Fibroblast of lung (primary cell): ENCODE data around the gene SPATA2. TPM values are rescaled to one million over a fixed set of nuclear protein-coding genes. Genes with fewer than 3 reads are reported as not detected.

ENCODE experiments used
- DNase-seq, 2 donors: peaks; one replicate each; pipeline versions ENCODE4 v3.0.0 to v3.0.0-alpha.2; 2010; ENCODE audit warnings: low read depth in 2 of 2
- H2AFZ ChIP-seq: 2 replicates; pipeline ENCODE4 v1.5.1; 2012; ENCODE audit warnings: low read length, control low read depth, inconsistent platforms
- H3K27ac ChIP-seq: 2 replicates; pipeline ENCODE4 v1.5.1; 2011; ENCODE audit warnings: low read length, control low read depth; ENCODE audit not compliant: insufficient read depth
- H3K27me3 ChIP-seq: 2 replicates; pipeline ENCODE4 v1.5.1; 2011; ENCODE audit warnings: mild to moderate bottlenecking, low read length; ENCODE audit not compliant: control insufficient read depth, insufficient read depth
- H3K36me3 ChIP-seq: 2 replicates; pipeline ENCODE4 v1.5.1; 2011; ENCODE audit warnings: low read length; ENCODE audit not compliant: control insufficient read depth, insufficient read depth
- H3K4me1 ChIP-seq: 2 replicates; pipeline ENCODE4 v1.5.1; 2011; ENCODE audit warnings: low read length; ENCODE audit not compliant: control insufficient read depth, insufficient read depth; ENCODE audit errors: extremely low read depth
- H3K4me2 ChIP-seq: 2 replicates; pipeline ENCODE4 v1.5.1; 2011; ENCODE audit warnings: low read length, control low read depth; ENCODE audit not compliant: insufficient read depth; ENCODE audit errors: extremely low read depth
- H3K4me3 ChIP-seq, 4 experiments: fragments of 200-600 bp in 1 of 4; sonication (generic) in 1 of 4; replicated peaks in 1 of 4; 2 replicates each; pipeline ENCODE4 v1.5.1; 2011 to 2016; ENCODE audit warnings: low read length in 4 of 4, low read depth in 3 of 4, mild to moderate bottlenecking in 3 of 4, control low read depth in 2 of 4, inconsistent platforms in 1 of 4, mixed read lengths in 1 of 4; ENCODE audit not compliant: insufficient read depth in 1 of 4; ENCODE audit errors: control extremely low read depth in 1 of 4
- H3K79me2 ChIP-seq: 2 replicates; pipeline ENCODE4 v1.5.1; 2012; ENCODE audit warnings: mild to moderate bottlenecking, low read length, inconsistent platforms; ENCODE audit not compliant: control insufficient read depth, insufficient read depth
- H3K9ac ChIP-seq: 2 replicates; pipeline ENCODE4 v1.5.1; 2011; ENCODE audit warnings: mild to moderate bottlenecking, low read length, control low read depth; ENCODE audit not compliant: insufficient read depth
- H3K9me3 ChIP-seq: 2 replicates; pipeline ENCODE4 v1.5.1; 2012; ENCODE audit warnings: low read depth, low read length; ENCODE audit not compliant: control insufficient read depth, insufficient read depth
- H4K20me1 ChIP-seq: 2 replicates; pipeline ENCODE4 v1.5.1; 2011; ENCODE audit warnings: low read length; ENCODE audit not compliant: control insufficient read depth, insufficient read depth; ENCODE audit errors: extremely low read depth
- EZH2 ChIP-seq: IDR thresholded peaks from 2 replicates; pipeline ENCODE4 v1.5.1; 2012; ENCODE audit warnings: low read length, control low read depth, mild to moderate bottlenecking; ENCODE audit errors: missing control alignments
- polyA plus RNA-seq, 2 donors: library from polyadenylated mRNA; depleted of rRNA in 1 of 2; stranded (reverse) in 1 of 2; unstranded in 1 of 2; fragments of >200 nt; gene quantifications; 2 replicates each; pipeline ENCODE4 v1.2.1, GENCODE V29; 2011 to 2012; ENCODE audit warnings: missing spikeins in 1 of 2
- total RNA-seq: library from RNA; depleted of rRNA; stranded (reverse); fragments of >200 nt; gene quantifications from 2 replicates; pipeline ENCODE4 v1.2.1, GENCODE V29; 2014
- TF ChIP-seq, protein P1 (sequence below), 2 donors: IDR thresholded peaks in 1 of 2; conservative IDR thresholded peaks in 1 of 2; 1 replicate in 1 of 2; 2 replicates in 1 of 2; pipeline ENCODE4 v1.5.1; 2011 to 2012; ENCODE audit warnings: low read length in 2 of 2, control low read depth in 1 of 2, inconsistent platforms in 1 of 2, low read depth in 1 of 2, mild to moderate bottlenecking in 1 of 2

Gene SPATA2
- total and polyA plus RNA-seq, 2 donors (not counting 1 experiment from before 2014, with no cell fraction given) = 2.0 to 3.6 TPM

DNA sequence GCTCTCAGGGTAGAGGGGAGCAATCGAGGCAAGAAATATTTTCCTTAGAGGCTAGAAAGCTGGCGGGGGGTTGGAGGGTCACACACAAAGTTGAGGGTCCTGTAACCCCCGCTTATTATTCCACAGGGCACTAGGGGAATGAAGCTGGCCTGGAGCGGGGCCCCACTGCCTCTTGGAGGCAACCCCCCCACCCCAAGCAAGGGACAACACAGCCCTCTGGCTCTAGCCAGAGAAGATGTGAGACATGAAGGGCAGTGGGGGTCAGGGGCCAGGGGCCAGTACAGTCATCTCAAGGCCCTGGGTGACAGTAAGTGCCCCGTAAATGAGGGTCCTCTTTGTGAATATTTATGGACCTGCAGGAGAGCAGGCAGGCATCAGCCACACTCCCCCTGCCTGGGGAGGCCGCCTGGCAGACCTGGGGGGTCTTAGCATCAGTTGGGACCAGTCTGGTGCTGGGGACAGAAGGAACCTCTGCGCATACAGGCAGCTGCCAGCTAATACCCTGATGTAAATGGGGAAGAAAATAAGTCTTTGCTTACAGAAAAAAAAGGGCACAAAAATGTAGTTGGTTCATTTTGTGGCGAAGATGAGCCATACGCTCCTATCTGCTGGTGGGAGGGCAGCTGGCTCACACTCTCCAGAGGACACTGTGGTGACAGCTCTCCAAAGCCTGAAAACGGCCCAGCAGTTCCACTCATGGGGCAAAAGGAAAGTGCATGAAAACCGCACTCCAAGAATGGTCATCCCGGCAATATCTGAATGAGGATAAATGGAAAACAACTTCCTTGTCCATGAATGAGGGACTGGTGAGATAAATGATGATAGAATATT, 21.9 kb downstream of the SPATA2 start:
- Histone ChIP-seq H3K27ac (no peak overlapping the region), H3K27me3 (no peaks in the 10 kb centered on the region), H3K36me3 (no peaks in the 10 kb centered on the region), H3K4me3 (peak overlapping the region in 3 of 4 experiments; percentile 3 to 32 (median 20)), H4K20me1 (no peaks in the 10 kb centered on the region), H3K9ac (no peak overlapping the region), H3K4me1 (peaks cover 5% of the 10 kb centered on the region), H3K79me2 (no peaks in the 10 kb centered on the region), H2AFZ (peak overlapping the region; percentile 17), H3K9me3 (no peaks in the 10 kb centered on the region), H3K4me2 (peak overlapping the region; percentile 81)
- TF ChIP-seq EZH2 = no peak
- TF ChIP-seq, protein P1, sequence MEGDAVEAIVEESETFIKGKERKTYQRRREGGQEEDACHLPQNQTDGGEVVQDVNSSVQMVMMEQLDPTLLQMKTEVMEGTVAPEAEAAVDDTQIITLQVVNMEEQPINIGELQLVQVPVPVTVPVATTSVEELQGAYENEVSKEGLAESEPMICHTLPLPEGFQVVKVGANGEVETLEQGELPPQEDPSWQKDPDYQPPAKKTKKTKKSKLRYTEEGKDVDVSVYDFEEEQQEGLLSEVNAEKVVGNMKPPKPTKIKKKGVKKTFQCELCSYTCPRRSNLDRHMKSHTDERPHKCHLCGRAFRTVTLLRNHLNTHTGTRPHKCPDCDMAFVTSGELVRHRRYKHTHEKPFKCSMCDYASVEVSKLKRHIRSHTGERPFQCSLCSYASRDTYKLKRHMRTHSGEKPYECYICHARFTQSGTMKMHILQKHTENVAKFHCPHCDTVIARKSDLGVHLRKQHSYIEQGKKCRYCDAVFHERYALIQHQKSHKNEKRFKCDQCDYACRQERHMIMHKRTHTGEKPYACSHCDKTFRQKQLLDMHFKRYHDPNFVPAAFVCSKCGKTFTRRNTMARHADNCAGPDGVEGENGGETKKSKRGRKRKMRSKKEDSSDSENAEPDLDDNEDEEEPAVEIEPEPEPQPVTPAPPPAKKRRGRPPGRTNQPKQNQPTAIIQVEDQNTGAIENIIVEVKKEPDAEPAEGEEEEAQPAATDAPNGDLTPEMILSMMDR (conservative IDR thresholded peaks at IDR 0.05 in 1 of 2, IDR thresholded peaks at IDR 0.05 in 1 of 2; ENCODE audit: low read depth in 1 of 2, low read length in 2 of 2) = no peak
- no peak for DNase-seq

DNA sequence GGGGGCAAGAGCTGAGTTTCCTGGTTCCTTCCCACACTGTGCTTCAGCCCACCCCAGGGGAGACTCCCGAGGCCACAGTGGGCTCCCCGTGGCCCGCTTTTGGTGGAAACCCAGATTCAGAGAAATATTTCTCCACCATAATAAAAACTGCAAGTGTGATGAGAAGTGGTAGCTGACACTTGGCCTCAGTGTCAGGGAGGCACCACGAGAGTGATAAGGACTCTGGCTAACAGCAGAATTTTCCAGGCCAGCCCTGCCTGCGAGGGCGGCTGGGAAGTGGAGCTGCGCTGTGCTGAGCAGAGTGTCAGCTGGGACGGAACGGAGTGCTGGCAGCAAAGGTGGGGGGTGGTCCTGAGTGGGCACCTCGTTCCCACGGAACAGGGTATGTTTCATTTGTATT, 22.5 kb downstream of the SPATA2 start:
- no peak for DNase-seq
- Histone ChIP-seq H3K4me2 (no peak overlapping the region), H3K27ac (no peak overlapping the region), H3K9ac (no peak overlapping the region), H4K20me1 (no peaks in the 10 kb centered on the region), H3K4me1 (peaks cover 9% of the 10 kb centered on the region), H3K27me3 (no peaks in the 10 kb centered on the region), H3K36me3 (peaks cover 2% of the 10 kb centered on the region), H3K9me3 (no peaks in the 10 kb centered on the region), H3K79me2 (no peaks in the 10 kb centered on the region), H3K4me3 (no peak overlapping the region), H2AFZ (no peak overlapping the region)
- no peak for TF ChIP-seq EZH2
- TF ChIP-seq, protein P1 (conservative IDR thresholded peaks at IDR 0.05 in 1 of 2, IDR thresholded peaks at IDR 0.05 in 1 of 2; ENCODE audit: low read depth in 1 of 2, low read length in 2 of 2) = no peak

DNA sequence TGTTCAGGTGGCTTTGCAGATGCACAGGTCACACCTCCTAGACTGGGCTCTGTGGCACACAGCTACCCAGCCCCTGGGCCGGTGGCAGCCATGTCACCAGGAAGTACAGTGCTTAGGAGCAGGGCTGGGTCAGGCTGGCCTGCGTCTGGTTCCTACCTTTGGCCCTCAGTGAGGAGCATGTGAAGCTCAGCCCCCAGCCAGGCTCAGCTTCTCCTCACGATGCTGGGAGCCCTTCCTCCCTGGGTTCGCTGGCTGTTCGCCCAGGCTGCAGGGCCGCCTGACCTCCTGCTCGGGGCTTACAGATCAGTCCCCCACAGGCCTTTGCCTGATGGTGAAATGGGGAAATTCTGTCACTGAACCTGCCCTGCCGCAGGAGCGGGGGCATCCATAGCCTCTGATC, 23.1 kb downstream of the SPATA2 start:
- no peaks in the 10 kb centered on the region for H3K79me2 ChIP-seq
- H3K9me3 ChIP-seq = no peaks in the 10 kb centered on the region
- peaks cover 2% of the 10 kb centered on the region for H3K36me3 ChIP-seq
- no peak overlapping the region for H3K4me3 ChIP-seq
- H4K20me1 ChIP-seq = no peaks in the 10 kb centered on the region
- peaks cover 13% of the 10 kb centered on the region for H3K4me1 ChIP-seq
- H3K27ac ChIP-seq = no peak overlapping the region
- H3K27me3 ChIP-seq = no peaks in the 10 kb centered on the region
- no peak for DNase-seq
- H3K9ac ChIP-seq = no peak overlapping the region
- no peak overlapping the region for H3K4me2 ChIP-seq
- TF ChIP-seq EZH2 = no peak
- TF ChIP-seq, protein P1 (conservative IDR thresholded peaks at IDR 0.05 in 1 of 2, IDR thresholded peaks at IDR 0.05 in 1 of 2; ENCODE audit: low read depth in 1 of 2, low read length in 2 of 2) = no peak
- no peak overlapping the region for H2AFZ ChIP-seq
